ENCODE results near the gene GAST.

GAST gene

DNA sequence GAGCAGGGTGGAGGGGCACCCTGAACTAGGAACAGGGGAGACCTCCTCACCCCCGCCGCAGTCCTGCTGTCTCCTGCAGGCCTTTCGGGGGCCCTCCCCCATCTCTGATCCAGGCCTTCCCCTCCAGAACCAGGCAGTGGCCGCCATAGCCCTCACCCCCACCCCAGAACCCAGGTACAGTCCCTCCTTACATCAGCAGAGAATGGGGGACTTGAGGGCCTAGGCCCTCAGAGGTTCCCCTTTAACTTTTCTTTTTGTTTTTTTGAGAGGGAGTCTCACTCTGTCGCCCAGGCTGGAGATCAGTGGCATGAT, 26.6 kb downstream of the GAST start:
- DNase-seq = no peak

DNA sequence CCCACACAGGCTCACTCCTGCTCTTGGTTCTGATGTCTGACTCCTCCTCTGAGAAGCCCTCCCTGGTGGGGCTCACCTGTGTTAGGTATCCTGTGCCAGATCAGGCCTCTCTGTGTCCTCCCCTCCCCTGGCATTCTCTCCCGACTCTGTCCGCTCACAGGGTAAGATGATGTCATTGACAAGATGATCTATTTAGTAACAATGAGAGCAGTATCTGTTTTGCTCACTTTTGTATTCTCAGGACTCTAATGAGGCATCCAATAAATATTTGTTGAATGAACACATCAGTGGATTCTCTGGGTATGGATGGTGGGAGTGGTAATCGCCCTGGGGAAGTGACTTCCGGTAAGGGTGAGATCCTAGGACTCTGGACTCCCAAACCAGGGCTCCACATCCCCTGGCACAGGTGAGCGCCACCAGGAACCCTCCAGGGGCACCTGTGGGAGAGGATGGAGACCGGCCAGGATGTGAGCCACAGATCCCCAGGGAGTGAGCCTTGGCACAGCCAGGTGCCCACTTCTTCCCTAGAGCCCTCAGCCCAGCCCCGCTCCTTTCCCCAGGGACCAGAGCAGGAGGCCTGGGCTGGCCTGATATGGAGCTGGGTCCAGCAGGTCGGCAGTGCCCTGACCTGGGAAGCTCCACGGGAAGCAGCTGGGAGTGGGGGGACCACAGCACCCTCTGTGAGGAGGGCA, 27.7 kb downstream of the GAST start:
- no peak for DNase-seq

GRCh38 chr17:41740506-41740905, 28.4 kb downstream of the GAST start:
- DNase-seq = no peak

GRCh38 chr17:41741709-41742108, 29.6 kb downstream of the GAST start:
- DNase-seq = no peak

- no peak for DNase-seq
These were observed 36.1 kb downstream of the GAST start for GRCh38 chr17:41748275-41748674.

GRCh38 chr17:41750862-41751261, 38.7 kb downstream of the GAST start:
- no peak for DNase-seq

- no peak for DNase-seq
These were observed 39.2 kb downstream of the GAST start for GRCh38 chr17:41751288-41751687.

GRCh38 chr17:41754066-41754465, 41.9 kb downstream of the GAST start:
- DNase-seq = no peak

- DNase-seq = no peak
These were observed 46.5 kb downstream of the GAST start for GRCh38 chr17:41758601-41759000.

GRCh38 chr17:41760878-41761277, 48.7 kb downstream of the GAST start:
- no peak for DNase-seq

GRCh38 chr17:41762391-41762790, 50.3 kb downstream of the GAST start:
- no peak for DNase-seq

DNA sequence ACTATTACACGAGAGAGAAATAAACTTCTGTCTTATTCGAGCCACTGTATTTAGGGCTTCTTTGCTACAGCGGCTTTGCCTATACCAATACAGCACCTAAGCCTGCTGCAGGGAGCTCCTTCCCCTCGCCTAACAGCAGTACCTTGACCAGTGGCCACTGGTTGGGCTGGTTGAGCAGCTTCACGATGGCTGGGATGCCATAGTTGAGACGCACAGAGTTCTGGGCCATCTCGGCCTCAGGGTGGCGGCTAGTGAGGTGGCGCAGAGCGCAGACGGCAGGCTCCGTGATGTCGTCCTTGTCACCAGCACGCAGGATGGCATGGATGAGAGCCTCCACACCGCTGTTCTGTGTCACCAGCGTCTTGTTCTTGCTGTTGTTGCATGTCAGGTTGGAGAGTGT, 50.7 kb downstream of the GAST start:
- no peak for DNase-seq

DNA sequence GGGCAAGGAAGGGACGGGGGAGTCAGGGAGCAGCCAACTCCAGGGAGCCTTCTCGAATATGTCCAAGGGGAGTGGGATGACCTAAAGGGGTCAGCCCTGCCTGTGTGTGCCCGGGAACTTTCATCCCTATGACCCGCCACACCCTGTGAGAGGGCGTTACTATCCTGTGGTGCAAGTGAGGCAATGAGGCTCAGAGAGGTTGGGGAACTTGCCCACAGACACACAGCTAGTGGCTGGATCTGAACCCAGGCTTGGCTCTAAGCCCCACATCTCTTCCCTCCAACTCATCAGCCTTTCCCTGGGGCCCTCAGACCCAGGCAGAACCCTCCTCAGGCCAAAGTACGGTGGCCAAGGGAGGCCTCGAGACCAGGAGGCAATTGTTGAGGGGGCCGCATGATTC, 51.2 kb downstream of the GAST start:
- DNase-seq = no peak
